ACC112 (cell line): ENCODE results near the gene ABCA4.
"Not testable (repeated sequence)": the region's sequence is repeated elsewhere in the genome, so short reads cannot be mapped to it uniquely, and the experiment has no call there.

ENCODE experiments used
- H2AFZ ChIP-seq: fragments of 200-600 bp; sonication (generic); one replicate; pipeline ENCODE4 v1.6.0; 2017; ENCODE audit warnings: antibody characterized with exemption, low read length; ENCODE audit not compliant: unreplicated experiment
- H3K27ac ChIP-seq: fragments of 200-600 bp; sonication (generic); 2 replicates; pipeline ENCODE4 v1.5.1; 2014; ENCODE audit warnings: low read depth, mild to moderate bottlenecking, antibody characterized with exemption, low read length, moderate library complexity
- H3K27me3 ChIP-seq: fragments of 200-600 bp; sonication (generic); 2 replicates; pipeline ENCODE4 v1.6.1; 2014; ENCODE audit warnings: mild to moderate bottlenecking, antibody characterized with exemption, low read length, moderate library complexity, mixed read lengths; ENCODE audit not compliant: insufficient read depth
- H3K36me3 ChIP-seq: fragments of 200-600 bp; sonication (generic); 2 replicates; pipeline ENCODE4 v1.6.1; 2016; ENCODE audit warnings: mild to moderate bottlenecking, antibody characterized with exemption, low read length, moderate library complexity, mixed read lengths; ENCODE audit not compliant: insufficient read depth
- H3K4me1 ChIP-seq: fragments of 200-600 bp; sonication (generic); one replicate; pipeline ENCODE4 v1.6.1; 2016; ENCODE audit warnings: low read length, mixed read lengths; ENCODE audit not compliant: insufficient read depth, unreplicated experiment, control insufficient read depth
- H3K4me3 ChIP-seq: fragments of 200-600 bp; sonication (generic); 2 replicates; pipeline ENCODE4 v1.5.1; 2014; ENCODE audit warnings: mild to moderate bottlenecking, low read depth, low read length
- H3K79me2 ChIP-seq: fragments of 200-600 bp; sonication (generic); one replicate; pipeline ENCODE4 v1.6.0; 2016; ENCODE audit warnings: low read length; ENCODE audit not compliant: control insufficient read depth, unreplicated experiment, insufficient read depth

ABCA4 gene

DNA sequence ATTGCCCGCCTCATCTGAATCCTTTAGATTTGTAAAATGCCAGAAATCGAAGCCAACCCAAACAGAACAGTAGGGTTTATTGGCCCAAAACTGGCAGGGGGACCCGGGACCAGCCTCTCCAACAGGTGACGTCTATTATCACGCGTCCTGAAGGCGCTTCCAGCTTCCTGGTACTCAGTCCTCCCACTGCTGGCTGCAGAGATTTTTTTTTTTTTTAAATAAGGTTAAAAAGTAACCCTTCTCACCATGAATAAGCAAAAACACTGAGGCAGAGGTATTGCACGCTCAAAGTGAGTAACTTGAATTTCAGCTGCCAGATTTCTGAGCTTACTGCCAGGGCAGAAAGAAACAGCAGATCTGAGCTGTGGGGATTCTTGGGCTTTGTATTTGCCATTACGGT is 157.4 kb downstream of the ABCA4 start:
- Histone ChIP-seq H3K4me3 (no peak overlapping the region), H2AFZ (no peak overlapping the region), H3K27me3 (peaks cover 3% of the 10 kb centered on the region; the same call in 1 of the 2 replicates), H3K79me2 (no peaks in the 10 kb centered on the region), H3K4me1 (peaks cover 21% of the 10 kb centered on the region), H3K36me3 (no peaks in the 10 kb centered on the region), H3K27ac (no peak overlapping the region)

DNA sequence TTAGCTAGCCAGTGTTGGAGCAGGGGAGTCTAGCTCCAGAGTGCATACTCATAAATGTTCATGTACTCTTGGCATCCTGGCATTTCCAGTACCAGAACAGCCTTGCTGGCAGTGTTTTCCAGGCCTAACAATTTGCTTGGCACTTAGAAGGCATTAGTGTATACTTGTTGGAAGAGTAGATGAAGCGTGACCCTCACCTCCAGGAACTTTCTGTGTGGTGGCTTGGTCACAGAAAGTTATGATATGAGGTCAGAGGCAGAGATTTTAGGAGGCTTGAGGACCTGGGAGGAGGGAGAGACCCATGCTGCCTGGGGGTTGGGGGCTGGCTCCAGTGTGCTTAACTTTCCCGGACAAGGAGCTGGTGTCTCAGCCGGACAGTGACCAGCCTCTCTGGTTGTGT is 159.0 kb downstream of the ABCA4 start:
- H3K4me1 ChIP-seq, result peaks cover 19% of the 10 kb centered on the region
- no peak overlapping the region for H3K27ac ChIP-seq
- no peak overlapping the region for H2AFZ ChIP-seq

DNA sequence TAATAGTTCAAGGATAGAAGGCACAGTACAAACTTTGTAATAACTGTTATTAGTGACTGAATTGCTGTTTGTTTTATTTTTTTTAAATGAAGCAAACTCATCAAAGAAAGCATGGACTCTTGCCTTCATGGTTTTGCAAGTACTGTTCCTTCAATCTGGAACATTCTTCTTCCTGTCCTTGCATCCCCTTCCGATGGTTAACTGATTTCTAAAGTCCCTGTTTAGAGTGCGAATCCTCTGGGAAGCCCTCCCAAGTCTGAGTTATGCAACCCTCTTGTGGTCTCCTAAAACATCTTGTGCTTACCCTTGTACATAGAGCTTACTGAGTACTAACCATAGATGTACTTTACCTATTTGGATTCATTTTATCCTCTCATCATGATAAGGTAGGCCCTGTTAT is 159.5 kb downstream of the ABCA4 start:
- Histone ChIP-seq H3K27ac (no peak overlapping the region), H3K36me3 (no peaks in the 10 kb centered on the region), H3K4me3 (no peak overlapping the region), H2AFZ (no peak overlapping the region), H3K4me1 (peaks cover 19% of the 10 kb centered on the region), H3K27me3 (peaks cover 3% of the 10 kb centered on the region; the same call in 1 of the 2 replicates), H3K79me2 (no peaks in the 10 kb centered on the region)

More for the DNA sequence above, 159.0 kb downstream of the ABCA4 start:
- H3K79me2 ChIP-seq, result no peaks in the 10 kb centered on the region
- H3K4me3 ChIP-seq, result no peak overlapping the region
- peaks cover 3% of the 10 kb centered on the region; the same call in 1 of the 2 replicates for H3K27me3 ChIP-seq
- H3K36me3 ChIP-seq, result no peaks in the 10 kb centered on the region

DNA sequence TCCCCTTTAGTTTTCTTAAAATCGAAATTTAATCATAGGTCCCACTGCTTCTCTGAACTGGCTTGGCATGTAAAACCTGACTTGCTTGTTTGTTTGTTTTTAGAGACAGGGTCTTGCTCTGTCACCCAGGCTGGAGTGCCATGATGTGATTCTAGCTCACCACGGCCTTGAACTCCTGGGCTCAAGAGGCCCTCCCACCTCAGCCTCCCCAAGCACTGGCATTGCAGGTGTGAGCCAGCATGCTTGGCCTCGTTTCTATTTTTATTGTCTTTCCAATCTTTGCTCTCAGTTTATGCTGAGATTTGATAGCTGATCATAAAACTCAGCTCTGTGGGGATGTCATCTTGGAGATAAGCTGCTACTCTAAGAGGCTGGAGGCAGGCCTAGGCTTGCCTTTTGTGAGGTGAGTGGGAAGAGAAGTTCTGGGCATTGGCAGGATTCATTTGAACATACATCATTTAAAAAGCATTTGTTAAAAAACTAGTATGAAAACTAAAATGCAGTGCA is 160.3 kb downstream of the ABCA4 start:
- Histone ChIP-seq H3K27me3 (peaks cover 5% of the 10 kb centered on the region; the same call in 1 of the 2 replicates), H3K4me3 (no peak overlapping the region)

DNA sequence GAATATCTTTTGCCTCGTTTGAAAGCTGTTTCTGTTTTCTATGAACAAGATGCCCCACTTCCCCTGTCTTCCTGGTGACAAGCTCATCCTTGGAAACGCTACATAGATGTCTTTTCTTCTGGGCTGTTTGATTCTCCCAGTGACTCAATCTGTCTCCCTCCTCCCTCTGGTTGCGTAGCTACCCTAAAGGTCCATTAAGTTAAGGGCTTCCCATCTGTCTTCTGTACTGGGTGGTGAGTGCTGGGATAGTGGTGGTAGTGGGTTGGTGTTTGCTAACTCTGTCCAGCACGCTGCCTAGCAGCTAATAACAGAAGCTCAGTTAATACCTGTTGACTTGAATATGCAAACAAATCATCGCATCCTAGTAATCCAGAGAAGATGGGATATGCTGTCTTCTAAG is 161.5 kb downstream of the ABCA4 start:
- H3K4me3 ChIP-seq, result no peak overlapping the region
- H3K27me3 ChIP-seq, result peaks cover 5% of the 10 kb centered on the region; the same call in 1 of the 2 replicates
- peaks cover 7% of the 10 kb centered on the region for H3K4me1 ChIP-seq
- no peak overlapping the region for H2AFZ ChIP-seq
- no peaks in the 10 kb centered on the region for H3K79me2 ChIP-seq
- no peak overlapping the region for H3K27ac ChIP-seq
- H3K36me3 ChIP-seq, result no peaks in the 10 kb centered on the region

More for the DNA sequence above, 160.3 kb downstream of the ABCA4 start:
- no peaks in the 10 kb centered on the region for H3K36me3 ChIP-seq
- H3K4me1 ChIP-seq, result peaks cover 19% of the 10 kb centered on the region
- H3K27ac ChIP-seq, result no peak overlapping the region
- no peak overlapping the region for H2AFZ ChIP-seq
- H3K79me2 ChIP-seq, result no peaks in the 10 kb centered on the region

DNA sequence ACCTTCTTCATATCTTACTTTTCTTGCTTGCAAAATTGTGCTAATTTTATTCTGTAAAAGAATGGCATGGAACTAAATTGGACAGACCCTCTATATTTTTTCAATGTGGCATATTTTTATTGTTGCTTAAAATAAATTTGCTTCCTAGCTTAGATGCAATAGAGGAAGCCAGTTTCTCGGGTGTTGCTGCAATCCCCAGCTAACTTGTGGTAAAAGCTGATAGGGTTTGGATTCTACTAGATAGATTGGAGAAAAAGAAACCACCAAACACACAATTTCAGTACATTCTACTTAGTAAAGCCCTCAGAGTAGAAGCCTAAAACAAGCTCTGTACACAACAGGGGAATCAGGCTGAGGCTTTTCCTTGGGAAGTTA is 162.2 kb downstream of the ABCA4 start:
- H2AFZ ChIP-seq, result no peak overlapping the region
- H3K4me3 ChIP-seq, result no peak overlapping the region
- no peaks in the 10 kb centered on the region for H3K36me3 ChIP-seq
- peaks cover 5% of the 10 kb centered on the region; the same call in 1 of the 2 replicates for H3K27me3 ChIP-seq
- no peak overlapping the region for H3K27ac ChIP-seq
- no peaks in the 10 kb centered on the region for H3K79me2 ChIP-seq
- H3K4me1 ChIP-seq, result no peaks in the 10 kb centered on the region

DNA sequence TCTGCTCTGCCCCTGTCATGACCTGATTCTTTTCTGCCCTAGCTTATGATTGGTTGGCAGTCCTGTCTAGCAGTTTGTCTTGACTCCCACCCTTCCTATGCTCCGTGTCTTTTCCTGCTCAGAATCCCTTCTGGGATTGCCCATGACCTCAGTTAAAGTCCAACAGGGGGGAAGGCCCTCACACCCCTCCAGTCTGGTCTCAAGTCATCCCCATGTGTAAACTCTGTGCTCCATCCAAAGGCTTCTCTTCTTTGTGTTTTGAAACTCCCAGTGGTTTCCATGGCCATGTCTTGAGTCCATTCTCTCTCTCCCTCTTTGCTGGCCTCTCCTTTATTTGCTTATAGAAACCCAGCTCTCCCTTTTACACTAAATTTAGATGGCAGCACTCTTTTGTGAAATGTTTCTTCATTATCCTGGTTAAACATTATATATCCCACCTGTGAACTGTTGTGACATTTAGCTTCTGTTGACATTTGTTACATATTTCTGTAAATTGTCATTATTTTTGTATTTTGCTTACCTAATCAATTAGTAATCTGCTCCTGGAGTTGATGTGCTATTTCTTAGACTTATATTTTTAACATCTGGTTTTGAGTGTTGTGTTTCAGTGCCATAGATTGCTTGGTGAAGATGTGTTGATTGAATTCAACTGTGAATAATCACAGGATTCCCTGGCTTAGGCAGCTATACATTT is 162.8 kb downstream of the ABCA4 start:
- H3K27me3 ChIP-seq, result peaks cover 5% of the 10 kb centered on the region; the same call in 1 of the 2 replicates
- no peak overlapping the region for H2AFZ ChIP-seq
- no peaks in the 10 kb centered on the region for H3K36me3 ChIP-seq
- H3K27ac ChIP-seq, result no peak overlapping the region
- H3K79me2 ChIP-seq, result no peaks in the 10 kb centered on the region
- no peaks in the 10 kb centered on the region for H3K4me1 ChIP-seq
- no peak overlapping the region for H3K4me3 ChIP-seq

DNA sequence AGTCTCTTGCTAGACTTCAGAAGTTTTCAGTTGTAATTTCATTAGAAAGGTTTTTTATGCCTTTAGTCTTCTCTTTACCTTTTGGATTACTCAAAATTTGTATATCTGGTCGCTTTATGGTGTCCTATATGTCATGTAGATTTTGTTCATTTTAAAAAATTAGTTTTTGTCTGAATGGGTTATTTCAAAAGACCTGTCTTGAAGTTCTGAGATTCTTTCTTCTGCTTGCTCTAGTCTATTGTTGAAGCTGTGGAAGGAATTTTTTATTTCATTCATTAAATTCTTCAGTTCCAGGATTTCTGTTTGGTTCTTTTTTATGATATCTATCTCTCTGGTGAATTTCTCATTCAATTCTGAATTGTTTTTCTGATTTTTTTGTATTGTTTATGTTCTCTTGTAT is 165.2 kb downstream of the ABCA4 start:
- Histone ChIP-seq H3K27ac (no peak overlapping the region), H3K4me1 (no peaks in the 10 kb centered on the region), H3K36me3 (no peaks in the 10 kb centered on the region), H3K27me3 (peaks cover 5% of the 10 kb centered on the region; the same call in 1 of the 2 replicates), H2AFZ (no peak overlapping the region), H3K4me3 (no peak overlapping the region), H3K79me2 (no peaks in the 10 kb centered on the region)

DNA sequence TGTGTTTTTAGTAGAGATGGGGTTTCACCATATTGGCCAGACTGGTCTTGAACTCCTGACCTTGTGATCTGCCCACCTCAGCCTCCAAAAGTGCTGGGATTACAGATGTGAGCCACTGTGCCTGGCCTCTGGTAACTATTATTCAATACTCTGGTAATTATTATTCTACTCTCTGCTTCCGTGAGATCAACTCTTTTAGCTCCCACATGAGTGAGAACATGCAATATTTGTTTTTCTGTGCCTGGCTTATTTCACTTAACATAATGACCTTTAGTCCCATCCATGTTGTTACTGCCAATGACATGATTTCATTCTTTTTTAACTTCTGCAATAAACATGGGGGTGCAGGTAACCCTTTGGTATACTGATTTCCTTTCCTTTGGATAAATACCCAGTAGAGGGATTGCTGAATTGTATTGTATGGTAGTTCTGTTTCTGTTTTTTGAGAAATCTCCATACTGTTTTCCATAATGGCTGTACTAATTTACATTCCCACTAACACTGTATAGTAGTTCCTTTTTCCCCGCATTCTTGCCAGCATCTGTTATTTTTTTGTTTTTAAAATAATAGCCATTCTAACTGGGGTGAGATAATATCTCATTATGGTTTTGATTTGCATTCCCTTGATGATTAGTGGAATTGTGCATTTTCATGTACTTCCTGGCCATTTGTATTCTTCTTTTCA is 173.8 kb downstream of the ABCA4 start:
- H3K4me3 ChIP-seq, H3K27ac ChIP-seq, H2AFZ ChIP-seq, H3K4me1 ChIP-seq, H3K36me3 ChIP-seq, H3K79me2 ChIP-seq: not testable (repeated sequence)
- H3K27me3 ChIP-seq, result peaks cover 10% of the 10 kb centered on the region
